Measurements from ENCODE around the gene PCDH8.

PCDH8 gene

GRCh38 chr13:52810011-52810410 is 38.4 kb downstream of the PCDH8 start:
- no peak for DNase-seq

GRCh38 chr13:52809310-52809769 is 39.1 kb downstream of the PCDH8 start:
- no peak for DNase-seq

- no peak for DNase-seq
Measured at GRCh38 chr13:52808842-52809219, 39.6 kb downstream of the PCDH8 start.

GRCh38 chr13:52806029-52806428 is 42.4 kb downstream of the PCDH8 start:
- DNase-seq: no peak

- no peak for DNase-seq
Measured at GRCh38 chr13:52804202-52804641, 44.2 kb downstream of the PCDH8 start.

GRCh38 chr13:52800856-52801255 is 47.6 kb downstream of the PCDH8 start:
- no peak for DNase-seq

- no peak for DNase-seq
Measured at GRCh38 chr13:52798770-52799430, 49.5 kb downstream of the PCDH8 start.

- DNase-seq: no peak
Measured at GRCh38 chr13:52797176-52797575, 51.3 kb downstream of the PCDH8 start.

GRCh38 chr13:52794589-52794988 is 53.9 kb downstream of the PCDH8 start:
- no peak for DNase-seq

GRCh38 chr13:52793515-52794061 is 54.9 kb downstream of the PCDH8 start:
- DNase-seq: no peak

Data from cortex of kidney (tissue), 1 donor.